SU-DHL-6 (cell line): ENCODE results near the gene ZC3H4.

ENCODE experiments used
- H2AFZ ChIP-seq: fragments of 200-600 bp; sonication (generic); 2 replicates; pipeline ENCODE4 v1.6.1; 2014; ENCODE audit warnings: low read depth, mild to moderate bottlenecking, moderate library complexity, mixed read lengths, antibody characterized with exemption, low read length; ENCODE audit not compliant: severe bottlenecking
- H3F3A ChIP-seq: fragments of 200-600 bp; shearing (Covaris generic); 2 replicates; pipeline ENCODE4 v1.6.0; 2016; ENCODE audit warnings: antibody characterized with exemption, mild to moderate bottlenecking; ENCODE audit not compliant: insufficient read depth
- H3K27ac ChIP-seq: fragments of 200-600 bp; sonication (generic); 2 replicates; pipeline ENCODE4 v1.5.1; 2016; ENCODE audit warnings: low read depth, mild to moderate bottlenecking, low read length, moderate library complexity, mixed read lengths
- H3K27me3 ChIP-seq: fragments of 200-600 bp; sonication (generic), shearing (Covaris generic); 2 replicates; pipeline ENCODE4 v1.6.0; 2014; ENCODE audit warnings: mild to moderate bottlenecking, low read length
- H3K36me3 ChIP-seq: fragments of 200-600 bp; sonication (generic); 2 replicates; pipeline ENCODE4 v1.6.1; 2014; ENCODE audit warnings: mild to moderate bottlenecking, low read length, mixed read lengths
- H3K4me2 ChIP-seq: fragments of 300-600, 200-600 bp; shearing (Covaris generic), sonication (generic); 2 replicates; pipeline ENCODE4 v1.6.0; 2014; ENCODE audit warnings: low read length, low read depth, mild to moderate bottlenecking; ENCODE audit not compliant: poor library complexity, severe bottlenecking
- H3K4me3 ChIP-seq: fragments of 200-600 bp; sonication (generic); 2 replicates; pipeline ENCODE4 v1.5.1; 2014; ENCODE audit warnings: antibody characterized with exemption, low read length, mild to moderate bottlenecking, mixed read lengths; ENCODE audit not compliant: insufficient read depth, poor library complexity, severe bottlenecking
- H3K79me2 ChIP-seq: fragments of 200-600 bp; sonication (generic); 2 replicates; pipeline ENCODE4 v1.6.1; 2014; ENCODE audit warnings: mild to moderate bottlenecking, low read length, moderate library complexity; ENCODE audit not compliant: insufficient read depth
- H3K9ac ChIP-seq: fragments of 200-600 bp; sonication (generic); 2 replicates; pipeline ENCODE4 v1.7.0; 2014; ENCODE audit warnings: mild to moderate bottlenecking, low read length
- H3K9me2 ChIP-seq: fragments of 200-600 bp; sonication (generic); replicated peaks from 2 replicates; pipeline ENCODE4 v1.6.1; 2014; ENCODE audit warnings: low read length; ENCODE audit not compliant: insufficient read depth
- H3K9me3 ChIP-seq: fragments of 200-600 bp; sonication (generic); 2 replicates; pipeline ENCODE4 v1.6.1; 2014; ENCODE audit warnings: low read length, mixed read lengths; ENCODE audit not compliant: insufficient read depth
- H4K20me1 ChIP-seq: fragments of 200-600 bp; sonication (generic); 2 replicates; pipeline ENCODE4 v1.6.1; 2014; ENCODE audit warnings: low read depth, mild to moderate bottlenecking, antibody characterized with exemption, low read length, moderate library complexity, mixed read lengths
- CTCF ChIP-seq: fragments of 200-600 bp; sonication (generic); IDR thresholded peaks from one replicate; pipeline ENCODE4 v1.5.1; 2017; ENCODE audit warnings: antibody characterized with exemption, mild to moderate bottlenecking, low read length, moderate library complexity; ENCODE audit not compliant: insufficient read depth, poor library complexity, severe bottlenecking
- EZH2phosphoT487 ChIP-seq: fragments of 200-600 bp; sonication (generic), shearing (Covaris generic); conservative IDR thresholded peaks from 2 replicates; pipeline ENCODE4 v1.6.1; 2018; ENCODE audit warnings: mild to moderate bottlenecking, antibody characterized with exemption, low read length, moderate library complexity, mixed read lengths

ZC3H4 gene

GRCh38 chr19:47022541-47023447 is 90.8 kb downstream of the ZC3H4 start:
- no peak overlapping the region for H3K27ac ChIP-seq
- H3K9me3 ChIP-seq, result no peaks in the 10 kb centered on the region
- H3K36me3 ChIP-seq, result no peaks in the 10 kb centered on the region
- H3K79me2 ChIP-seq, result no peaks in the 10 kb centered on the region
- no peak overlapping the region for H2AFZ ChIP-seq
- no peak overlapping the region for H3K4me2 ChIP-seq
- no peak for TF ChIP-seq EZH2phosphoT487
- TF ChIP-seq CTCF, result no peak
- H3K27me3 ChIP-seq, result no peaks in the 10 kb centered on the region
- no peak overlapping the region for H3K9ac ChIP-seq
- no peak overlapping the region for H3K4me3 ChIP-seq
- H3F3A ChIP-seq, result no peaks in the 10 kb centered on the region
- H3K9me2 ChIP-seq, result no peaks in the 10 kb centered on the region
- no peaks in the 10 kb centered on the region for H4K20me1 ChIP-seq

- Histone ChIP-seq H3K9me3 (no peaks in the 10 kb centered on the region), H3K27ac (no peak overlapping the region), H2AFZ (no peak overlapping the region), H3K36me3 (no peaks in the 10 kb centered on the region), H3K4me2 (no peak overlapping the region), H3F3A (no peaks in the 10 kb centered on the region), H3K9me2 (no peaks in the 10 kb centered on the region), H3K79me2 (no peaks in the 10 kb centered on the region), H3K4me3 (no peak overlapping the region), H4K20me1 (no peaks in the 10 kb centered on the region), H3K9ac (no peak overlapping the region), H3K27me3 (no peaks in the 10 kb centered on the region)
- TF ChIP-seq CTCF (no peak), EZH2phosphoT487 (no peak)
Observed at GRCh38 chr19:47022140-47022536, 91.4 kb downstream of the ZC3H4 start.

- H4K20me1 ChIP-seq, result no peaks in the 10 kb centered on the region
- no peaks in the 10 kb centered on the region for H3F3A ChIP-seq
- no peak overlapping the region for H3K27ac ChIP-seq
- H3K9me3 ChIP-seq, result no peaks in the 10 kb centered on the region
- H2AFZ ChIP-seq, result no peak overlapping the region
- H3K27me3 ChIP-seq, result no peaks in the 10 kb centered on the region
- H3K4me2 ChIP-seq, result no peak overlapping the region
- H3K79me2 ChIP-seq, result no peaks in the 10 kb centered on the region
- H3K9me2 ChIP-seq, result no peaks in the 10 kb centered on the region
- H3K4me3 ChIP-seq, result no peak overlapping the region
- TF ChIP-seq EZH2phosphoT487 (no peak), CTCF (no peak)
- no peak overlapping the region for H3K9ac ChIP-seq
- H3K36me3 ChIP-seq, result no peaks in the 10 kb centered on the region
Observed at GRCh38 chr19:47021536-47022139, 91.9 kb downstream of the ZC3H4 start.
